ENCODE data around the gene LRRC55. TPM values are rescaled to one million over a fixed set of nuclear protein-coding genes. Genes with fewer than 3 reads are reported as not detected.

Gene LRRC55
- total and polyA plus RNA-seq, 9 of the 15 experiments (the other 6 are each of a cell fraction or from before 2014, with no cell fraction given) = not detected

GRCh38 chr11:57214098-57214417, 32.3 kb downstream of the LRRC55 start (continued):
- TF ChIP-seq, protein P1, sequence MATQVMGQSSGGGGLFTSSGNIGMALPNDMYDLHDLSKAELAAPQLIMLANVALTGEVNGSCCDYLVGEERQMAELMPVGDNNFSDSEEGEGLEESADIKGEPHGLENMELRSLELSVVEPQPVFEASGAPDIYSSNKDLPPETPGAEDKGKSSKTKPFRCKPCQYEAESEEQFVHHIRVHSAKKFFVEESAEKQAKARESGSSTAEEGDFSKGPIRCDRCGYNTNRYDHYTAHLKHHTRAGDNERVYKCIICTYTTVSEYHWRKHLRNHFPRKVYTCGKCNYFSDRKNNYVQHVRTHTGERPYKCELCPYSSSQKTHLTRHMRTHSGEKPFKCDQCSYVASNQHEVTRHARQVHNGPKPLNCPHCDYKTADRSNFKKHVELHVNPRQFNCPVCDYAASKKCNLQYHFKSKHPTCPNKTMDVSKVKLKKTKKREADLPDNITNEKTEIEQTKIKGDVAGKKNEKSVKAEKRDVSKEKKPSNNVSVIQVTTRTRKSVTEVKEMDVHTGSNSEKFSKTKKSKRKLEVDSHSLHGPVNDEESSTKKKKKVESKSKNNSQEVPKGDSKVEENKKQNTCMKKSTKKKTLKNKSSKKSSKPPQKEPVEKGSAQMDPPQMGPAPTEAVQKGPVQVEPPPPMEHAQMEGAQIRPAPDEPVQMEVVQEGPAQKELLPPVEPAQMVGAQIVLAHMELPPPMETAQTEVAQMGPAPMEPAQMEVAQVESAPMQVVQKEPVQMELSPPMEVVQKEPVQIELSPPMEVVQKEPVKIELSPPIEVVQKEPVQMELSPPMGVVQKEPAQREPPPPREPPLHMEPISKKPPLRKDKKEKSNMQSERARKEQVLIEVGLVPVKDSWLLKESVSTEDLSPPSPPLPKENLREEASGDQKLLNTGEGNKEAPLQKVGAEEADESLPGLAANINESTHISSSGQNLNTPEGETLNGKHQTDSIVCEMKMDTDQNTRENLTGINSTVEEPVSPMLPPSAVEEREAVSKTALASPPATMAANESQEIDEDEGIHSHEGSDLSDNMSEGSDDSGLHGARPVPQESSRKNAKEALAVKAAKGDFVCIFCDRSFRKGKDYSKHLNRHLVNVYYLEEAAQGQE (IDR thresholded peaks at IDR 0.05; ENCODE audit: borderline replicate concordance) = no peak
- TF ChIP-seq, protein P1 (CRISPR knock-in tag; IDR thresholded peaks at IDR 0.05; ENCODE audit: low read depth) = no peak

DNA sequence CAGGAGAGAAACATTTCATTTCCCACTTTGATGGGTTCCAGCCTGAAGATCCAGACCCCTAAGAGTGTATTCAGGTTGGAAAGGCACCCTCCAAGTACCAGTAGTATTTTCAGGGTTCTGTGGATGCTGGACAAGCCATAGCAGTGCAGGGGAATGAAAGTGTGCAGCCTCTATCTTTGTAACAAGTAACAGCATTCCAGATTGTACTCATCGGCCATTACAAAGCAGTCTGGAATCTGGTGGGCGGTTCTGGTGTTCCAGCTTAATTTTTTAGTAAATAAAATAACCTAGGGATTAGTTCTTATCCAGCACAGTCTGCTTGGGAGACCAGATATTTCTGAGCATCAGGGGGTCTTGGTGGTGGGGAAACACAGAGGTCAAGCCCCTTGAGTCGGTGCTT, 32.7 kb downstream of the LRRC55 start:
- Histone ChIP-seq H3K27me3 (ENCODE audit: control insufficient read depth in 2 of 2, insufficient read depth in 2 of 2, low read length in 2 of 2) (peaks cover 1 to 2% of the 10 kb centered on the region in 2 experiments; a peak in 2 of 5 replicates), H3K9me1 (ENCODE audit: control insufficient read depth, insufficient read depth, low read length) (no peaks in the 10 kb centered on the region), H4K20me1 (replicated peaks; ENCODE audit: control insufficient read depth, insufficient read depth, low read length) (no peaks in the 10 kb centered on the region), H3K4me2 (ENCODE audit: insufficient read depth, low read length) (no peak overlapping the region), H2AFZ (ENCODE audit: low read depth, low read length) (no peak overlapping the region), H3K36me3 (ENCODE audit: control insufficient read depth, insufficient read depth, low read length) (no peaks in the 10 kb centered on the region), H3K9ac (ENCODE audit: insufficient read depth in 1 of 2, low read depth in 2 of 2, low read length in 2 of 2) (no peak overlapping the region), H3K9me3 (replicated peaks; ENCODE audit: control insufficient read depth, insufficient read depth, low read depth, low read length) (no peaks in the 10 kb centered on the region), H3K27ac (ENCODE audit: extremely low read depth, low read depth, low read length) (no peak overlapping the region), H3K79me2 (ENCODE audit: control insufficient read depth, insufficient read depth, low read length) (no peaks in the 10 kb centered on the region), H3K4me3 (no peak overlapping the region), H3K4me1 (replicated peaks in 1 of 2; ENCODE audit: control insufficient read depth in 2 of 2, insufficient read depth in 2 of 2, low read length in 2 of 2) (0 out of 5 replicates have a peak, but pooled peaks cover 0 to 3% of the 10 kb centered on the region in 2 experiments)
- in situ Hi-C loops (cut with MboI) = no loop called here
- TF ChIP-seq EHMT2 (IDR thresholded peaks at IDR 0.05) = no peak
- TF ChIP-seq XRCC5 (IDR thresholded peaks at IDR 0.05; ENCODE audit: low read depth, low read length) = no peak
- TF ChIP-seq NELFE (IDR thresholded peaks at IDR 0.05; ENCODE audit: insufficient read depth, insufficient read length) = no peak
- TF ChIP-seq CBFA2T2 (conservative IDR thresholded peaks at IDR 0.05) = no peak
- no peak for TF ChIP-seq CHCHD3 (CRISPR knock-in tag; IDR thresholded peaks at IDR 0.05)
- TF ChIP-seq CTBP1 (IDR thresholded peaks at IDR 0.05; ENCODE audit: borderline replicate concordance) = no peak
- TF ChIP-seq HNRNPLL (IDR thresholded peaks at IDR 0.05; ENCODE audit: low read depth, low read length, poor library complexity, severe bottlenecking) = no peak
- TF ChIP-seq ILK (tag; IDR thresholded peaks at IDR 0.05; ENCODE audit: borderline replicate concordance, low read depth) = no peak
- TF ChIP-seq, protein P2, sequence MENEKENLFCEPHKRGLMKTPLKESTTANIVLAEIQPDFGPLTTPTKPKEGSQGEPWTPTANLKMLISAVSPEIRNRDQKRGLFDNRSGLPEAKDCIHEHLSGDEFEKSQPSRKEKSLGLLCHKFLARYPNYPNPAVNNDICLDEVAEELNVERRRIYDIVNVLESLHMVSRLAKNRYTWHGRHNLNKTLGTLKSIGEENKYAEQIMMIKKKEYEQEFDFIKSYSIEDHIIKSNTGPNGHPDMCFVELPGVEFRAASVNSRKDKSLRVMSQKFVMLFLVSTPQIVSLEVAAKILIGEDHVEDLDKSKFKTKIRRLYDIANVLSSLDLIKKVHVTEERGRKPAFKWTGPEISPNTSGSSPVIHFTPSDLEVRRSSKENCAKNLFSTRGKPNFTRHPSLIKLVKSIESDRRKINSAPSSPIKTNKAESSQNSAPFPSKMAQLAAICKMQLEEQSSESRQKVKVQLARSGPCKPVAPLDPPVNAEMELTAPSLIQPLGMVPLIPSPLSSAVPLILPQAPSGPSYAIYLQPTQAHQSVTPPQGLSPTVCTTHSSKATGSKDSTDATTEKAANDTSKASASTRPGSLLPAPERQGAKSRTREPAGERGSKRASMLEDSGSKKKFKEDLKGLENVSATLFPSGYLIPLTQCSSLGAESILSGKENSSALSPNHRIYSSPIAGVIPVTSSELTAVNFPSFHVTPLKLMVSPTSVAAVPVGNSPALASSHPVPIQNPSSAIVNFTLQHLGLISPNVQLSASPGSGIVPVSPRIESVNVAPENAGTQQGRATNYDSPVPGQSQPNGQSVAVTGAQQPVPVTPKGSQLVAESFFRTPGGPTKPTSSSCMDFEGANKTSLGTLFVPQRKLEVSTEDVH (IDR thresholded peaks at IDR 0.05; ENCODE audit: low read depth, partially characterized antibody) = no peak
- no peak for FAIRE-seq
- BruUV-seq (replicated peaks) = no TSS peak
- no peak for DNase-seq (ENCODE audit: extremely low read depth in 1 of 4, low spot score in 3 of 4)
- ATAC-seq = no peak; the same call in 2 of the 3 replicates
- WGBS (ENCODE audit: insufficient coverage, low coverage, missing lambda C conversion rate) = 3% methylated on average over 3 of the region's 3 CpGs
- intact Hi-C loops (cut with micrococcal nuclease) = no loop called here
- CTCF ChIA-PET (ENCODE audit: low intra/inter-chr PET ratio) = no interaction called here
- POLR2A ChIA-PET = no interaction called here
